Aorta (tissue), 5 donors: ENCODE data around the gene APPBP2. TPM values are rescaled to one million over a fixed set of nuclear protein-coding genes. Genes with fewer than 3 reads are reported as not detected.

Experiments
- ATAC-seq: fragments of 200-7000 bp; cut with Tn5 transposase; one replicate; pipeline ENCODE4 v1.9.1; 2022; ENCODE audit warnings: moderate library complexity; ENCODE audit not compliant: low FRiP score
- DNase-seq, 2 donors: peaks; one replicate each; pipeline ENCODE4 v3.0.0-alpha.2; 2020
- H3K27ac ChIP-seq, 2 donors: one replicate each; pipeline ENCODE4 v1.5.1; 2013; ENCODE audit warnings: low read length in 2 of 2, mild to moderate bottlenecking in 2 of 2, moderate library complexity in 2 of 2, control low read depth in 1 of 2, inconsistent platforms in 1 of 2, low read depth in 1 of 2
- H3K27me3 ChIP-seq, 2 donors: one replicate each; pipeline ENCODE4 v1.6.1; 2013; ENCODE audit warnings: control low read depth in 1 of 2, low read length in 1 of 2, mild to moderate bottlenecking in 1 of 2, moderate library complexity in 1 of 2; ENCODE audit not compliant: insufficient read depth in 2 of 2, control insufficient read depth in 1 of 2
- H3K36me3 ChIP-seq, 2 donors: one replicate each; pipeline ENCODE4 v1.6.1; 2013; ENCODE audit warnings: control low read depth in 1 of 2, low read length in 1 of 2, mild to moderate bottlenecking in 1 of 2; ENCODE audit not compliant: insufficient read depth in 2 of 2, control insufficient read depth in 1 of 2
- H3K4me1 ChIP-seq, 2 donors: one replicate each; pipeline ENCODE4 v1.6.1; 2013; ENCODE audit warnings: low read length in 2 of 2, control low read depth in 1 of 2, mild to moderate bottlenecking in 1 of 2, moderate library complexity in 1 of 2; ENCODE audit not compliant: insufficient read depth in 2 of 2, control insufficient read depth in 1 of 2
- H3K4me3 ChIP-seq, 2 donors: one replicate each; pipeline ENCODE4 v1.5.1; 2013; ENCODE audit warnings: low read length in 2 of 2, control low read depth in 1 of 2, mild to moderate bottlenecking in 1 of 2
- H3K9me3 ChIP-seq: one replicate; pipeline ENCODE4 v1.6.1; 2013; ENCODE audit warnings: mild to moderate bottlenecking, low read length; ENCODE audit not compliant: control insufficient read depth
- WGBS, 2 donors: extraction: QIAGEN DNeasy Blood & Tissue Kit; methylation state at CpG; one replicate each; pipeline ENCODE4 v1.1.7; 2013; 5-methylcytosine and 5-hydroxymethylcytosine counted together
- intact Hi-C, 2 donors: fragments of 100-400 bp; cut with DNase I; formaldehyde crosslinking; loops; one replicate each; pipeline versions ENCODE4 v1.14.2 to v1.15.0; 2022
- long read RNA-seq, 2 donors: library from polyadenylated mRNA; unstranded; transcript quantifications; one replicate each; pipeline ENCODE4 v2.0.0, GENCODE V29; 2020 to 2021
- polyA plus RNA-seq, 2 donors: library from polyadenylated mRNA; stranded (reverse); fragments of 200-250 nt; gene quantifications; one replicate each; pipeline ENCODE4 v1.2.3, GENCODE V29; 2013
- total RNA-seq, 2 donors: library from RNA; stranded (reverse); fragmentation: NEBNext Ultra II Directional; extraction: Animal tissue kit (Norgen Biotek cat#: 25700); gene quantifications; one replicate each; pipeline ENCODE4 v1.2.1, GENCODE V29; 2021
- donor health status: healthy with polysubstance abuse.
- donor health status: Bipolar disorder and iron deficiency.
- donor health status: DM: no; HTN: no; CAD: no.
- donor health status: DM: no; HTN: no; CAD: no.
- donor health status: DM: yes; HTN: yes; CAD: no.

APPBP2 gene
- 10 to 100 TPM; 40.4 to 49.3 TPM for total RNA-seq
- polyA plus RNA-seq: 1 to 10 TPM; 4.5 to 8.9 TPM
- long read RNA-seq, donor 1, full-length matches to known transcripts: 63 of 93 reads
- long read RNA-seq, donor 1, partial matches to known transcripts: 11 of 93 reads
- long read RNA-seq, donor 1, other reads (novel, unspliced or antisense): 19 of 93 reads
- long read RNA-seq, donor 2, full-length matches to known transcripts: 20 of 32 reads
- long read RNA-seq, donor 2, partial matches to known transcripts: 4 of 32 reads
- long read RNA-seq, donor 2, other reads (novel, unspliced or antisense): 8 of 32 reads

GRCh38 chr17:60525685-60526514 is at the start of gene APPBP2:
Gene APPBP2 (minus strand): TSS chr17:60526242. CDS start chr17:60525931, 311 bp downstream.
- Histone ChIP-seq H3K36me3 (no peaks in the 10 kb centered on the region), H3K27me3 (no peaks in the 10 kb centered on the region), H3K4me3 (peak within 1 kb of the TSS; percentile 86 to 95), H3K4me1 (peaks cover 2 to 3% of the 10 kb centered on the region in 2 donors), H3K27ac (peak within 1 kb of the TSS; percentile 47 to 85), H3K9me3 (no peaks in the 10 kb centered on the region)
- ATAC-seq (peak; percentile 97), DNase-seq (peak; percentile 91 to 96)
- WGBS, 2 donors: 0% methylated on average over 56 to 69 of the region's 69 CpGs
- intact Hi-C loops: loop anchor here (5.0 to 10.0 kb wide), 3 partner anchors 46 to 79 kb away; partner anchors contain the start of gene PPM1D (in 1 of the 2)

- no peak overlapping the region for H3K27ac ChIP-seq
- ATAC-seq: no peak
- WGBS, 2 donors: 25 to 37% methylated on average over 2 of the region's 2 CpGs
Measured at GRCh38 chr17:60573236-60574051, 47.4 kb upstream of the APPBP2 start.

GRCh38 chr17:60565233-60565632 is 39.2 kb upstream of the APPBP2 start:
- no peak overlapping the region for H3K4me3 ChIP-seq
- H3K36me3 ChIP-seq: no peaks in the 10 kb centered on the region
- ATAC-seq (no peak), DNase-seq (no peak)
- intact Hi-C loops: no loop called here
- H3K9me3 ChIP-seq: no peaks in the 10 kb centered on the region
- H3K27me3 ChIP-seq: no peaks in the 10 kb centered on the region
- no peak overlapping the region for H3K27ac ChIP-seq
- WGBS, 2 donors: 93 to 95% methylated on average over 6 of the region's 6 CpGs
- H3K4me1 ChIP-seq: no peaks in the 10 kb centered on the region

More at GRCh38 chr17:60573236-60574051, 47.4 kb upstream of the APPBP2 start:
- no peaks in the 10 kb centered on the region for H3K36me3 ChIP-seq
- intact Hi-C loops: loop anchor here in 1 of 2 donors (5.0 to 10.0 kb wide), 2 partner anchors 46 to 109 kb away; partner anchors contain the start of gene APPBP2
- H3K9me3 ChIP-seq: no peaks in the 10 kb centered on the region
- no peak overlapping the region for H3K4me3 ChIP-seq
- peaks cover 0 to 3% of the 10 kb centered on the region in 2 donors for H3K4me1 ChIP-seq
- H3K27me3 ChIP-seq: no peaks in the 10 kb centered on the region
- DNase-seq: no peak

- no peak overlapping the region for H3K4me3 ChIP-seq
- DNase-seq (no peak), ATAC-seq (no peak)
- H3K36me3 ChIP-seq: no peaks in the 10 kb centered on the region
- 80 to 82% methylated on average over 2 of the region's 2 CpGs for WGBS, 2 donors
- H3K27me3 ChIP-seq: no peaks in the 10 kb centered on the region
- H3K27ac ChIP-seq: no peak overlapping the region
- intact Hi-C loops: no loop called here
- H3K9me3 ChIP-seq: no peaks in the 10 kb centered on the region
- H3K4me1 ChIP-seq: no peaks in the 10 kb centered on the region
Measured at GRCh38 chr17:60563743-60564142, 37.7 kb upstream of the APPBP2 start.

GRCh38 chr17:60562421-60562820 is 36.4 kb upstream of the APPBP2 start:
- ATAC-seq (no peak), DNase-seq (no peak)
- Histone ChIP-seq H3K27me3 (no peaks in the 10 kb centered on the region), H3K36me3 (no peaks in the 10 kb centered on the region), H3K27ac (no peak overlapping the region), H3K9me3 (no peaks in the 10 kb centered on the region), H3K4me1 (no peaks in the 10 kb centered on the region), H3K4me3 (no peak overlapping the region)
- intact Hi-C loops: no loop called here
- WGBS, 2 donors: 75 to 81% methylated on average over 3 of the region's 3 CpGs

- H3K27ac ChIP-seq: no peak overlapping the region
- no peaks in the 10 kb centered on the region for H3K9me3 ChIP-seq
- H3K4me3 ChIP-seq: no peak overlapping the region
- no peaks in the 10 kb centered on the region for H3K36me3 ChIP-seq
- DNase-seq (no peak), ATAC-seq (no peak)
- no peaks in the 10 kb centered on the region for H3K27me3 ChIP-seq
- intact Hi-C loops: no loop called here
- H3K4me1 ChIP-seq: no peaks in the 10 kb centered on the region
- 91 to 92% methylated on average over 11 of the region's 11 CpGs for WGBS, 2 donors
Measured at GRCh38 chr17:60560860-60561257, 34.8 kb upstream of the APPBP2 start.

GRCh38 chr17:60559995-60560859 is 34.2 kb upstream of the APPBP2 start:
- intact Hi-C loops: no loop called here
- H3K4me1 ChIP-seq: no peaks in the 10 kb centered on the region
- ATAC-seq: no peak

GRCh38 chr17:60559659-60559994 is 33.6 kb upstream of the APPBP2 start:
- Histone ChIP-seq H3K4me1 (no peaks in the 10 kb centered on the region), H3K4me3 (no peak overlapping the region), H3K27me3 (no peaks in the 10 kb centered on the region), H3K27ac (no peak overlapping the region), H3K36me3 (no peaks in the 10 kb centered on the region), H3K9me3 (no peaks in the 10 kb centered on the region)
- 92 to 93% methylated on average over 8 of the region's 8 CpGs for WGBS, 2 donors
- no peak for DNase-seq
- no peak for ATAC-seq
- intact Hi-C loops: no loop called here

More at GRCh38 chr17:60559995-60560859, 34.2 kb upstream of the APPBP2 start:
- no peak overlapping the region for H3K4me3 ChIP-seq
- no peaks in the 10 kb centered on the region for H3K9me3 ChIP-seq
- 90% methylated on average over 26 of the region's 26 CpGs for WGBS, 2 donors
- DNase-seq: no peak
- no peaks in the 10 kb centered on the region for H3K36me3 ChIP-seq
- H3K27me3 ChIP-seq: no peaks in the 10 kb centered on the region
- H3K27ac ChIP-seq: no peak overlapping the region
